Endothelial cell of umbilical vein (primary cell): Measurements from ENCODE around the gene RALGPS1. TPM values are rescaled to one million over a fixed set of nuclear protein-coding genes. Genes with fewer than 3 reads are reported as not detected.

Experiments
- BruUV-seq: library from RNA; stranded (reverse); fragments of 400-500 nt; replicated peaks from 2 replicates; lab custom pipeline; 2021; lab: Mats Ljungman, UMichigan
- CTCF ChIA-PET: fragments of 300-600, 350-600 bp; sonication (Branson Sonifier 250); formaldehyde crosslinking; loops from one replicate; lab custom pipeline; 2021; ENCODE audit warnings: antibody characterized with exemption, inconsistent platforms; lab: Charles Lee
- POLR2A ChIA-PET: fragments of 300-600, 350-600 bp; sonication (Branson Sonifier 250); formaldehyde crosslinking; loops from one replicate; lab custom pipeline; 2021; ENCODE audit warnings: antibody characterized with exemption, inconsistent platforms; lab: Charles Lee
- DNase-seq: peaks from one replicate; pipeline ENCODE4 v3.0.0-alpha.2; 2011; ENCODE audit warnings: low read depth, low spot score
- FAIRE-seq: peaks from 2 replicates; lab custom pipeline; 2011; peaks lifted over from hg19 to GRCh38; lab: Jason Lieb, UNC
- H2AFZ ChIP-seq: 2 replicates; pipeline ENCODE4 v1.6.0; 2012; ENCODE audit warnings: low read depth, low read length, control low read depth, inconsistent platforms
- H3K27ac ChIP-seq: 2 replicates; pipeline ENCODE4 v1.5.1; 2011; ENCODE audit warnings: low read depth, mild to moderate bottlenecking, control low read depth, low read length, moderate library complexity; ENCODE audit not compliant: insufficient read depth
- H3K27me3 ChIP-seq, 2 experiments: 2 replicates each; pipeline versions ENCODE4 v1.6.0 to v1.6.1; 2011; ENCODE audit warnings: low read length in 2 of 2, mixed read lengths in 1 of 2; ENCODE audit not compliant: control insufficient read depth in 2 of 2, insufficient read depth in 2 of 2
- H3K36me3 ChIP-seq, 2 experiments: 2 replicates in 1 of 2; 3 replicates in 1 of 2; pipeline ENCODE4 v1.5.1; 2011; ENCODE audit warnings: low read length in 2 of 2, mild to moderate bottlenecking in 1 of 2, moderate library complexity in 1 of 2; ENCODE audit not compliant: control insufficient read depth in 2 of 2, insufficient read depth in 2 of 2; ENCODE audit errors: extremely low read depth in 1 of 2
- H3K4me1 ChIP-seq: 3 replicates; pipeline ENCODE4 v1.5.1; 2011; ENCODE audit warnings: mild to moderate bottlenecking, low read length; ENCODE audit not compliant: control insufficient read depth, insufficient read depth; ENCODE audit errors: extremely low read depth
- H3K4me2 ChIP-seq: 2 replicates; pipeline ENCODE4 v1.6.1; 2011; ENCODE audit warnings: low read length, control low read depth, mixed read lengths; ENCODE audit not compliant: insufficient read depth
- H3K4me3 ChIP-seq, 3 experiments: fragments of 200-600 bp in 1 of 3; sonication (generic), shearing (Covaris generic) in 1 of 3; replicated peaks in 1 of 3; 2 replicates each; pipeline ENCODE4 v1.5.1; 2011 to 2016; ENCODE audit warnings: control low read depth in 3 of 3, low read length in 3 of 3, mild to moderate bottlenecking in 2 of 3, inconsistent platforms in 1 of 3, low read depth in 1 of 3, moderate library complexity in 1 of 3; ENCODE audit not compliant: insufficient read depth in 1 of 3
- H3K79me2 ChIP-seq: 2 replicates; pipeline ENCODE4 v1.6.0; 2012; ENCODE audit warnings: low read length, inconsistent platforms; ENCODE audit not compliant: control insufficient read depth, insufficient read depth
- H3K9ac ChIP-seq: replicated peaks from 2 replicates; pipeline ENCODE3; 2011; ENCODE audit warnings: low read length, control low read depth; ENCODE audit not compliant: insufficient read depth; ENCODE audit errors: extremely low read depth
- H3K9me1 ChIP-seq: replicated peaks from 3 replicates; pipeline ENCODE4 v1.6.0; 2011; ENCODE audit warnings: mild to moderate bottlenecking, low read length; ENCODE audit not compliant: control insufficient read depth, insufficient read depth; ENCODE audit errors: extremely low read depth
- H3K9me3 ChIP-seq: replicated peaks from 2 replicates; pipeline ENCODE4 v1.5.1; 2012; ENCODE audit warnings: low read length, inconsistent platforms; ENCODE audit not compliant: control insufficient read depth, insufficient read depth
- H4K20me1 ChIP-seq: replicated peaks from 2 replicates; pipeline ENCODE3; 2011; ENCODE audit warnings: mild to moderate bottlenecking, low read length; ENCODE audit not compliant: control insufficient read depth, insufficient read depth; ENCODE audit errors: extremely low read depth
- CTCF ChIP-seq, 2 donors: IDR thresholded peaks; 1 replicate in 1 of 2; 2 replicates in 1 of 2; pipeline ENCODE4 v1.5.1; 2011; ENCODE audit warnings: low read length in 2 of 2, mild to moderate bottlenecking in 2 of 2, moderate library complexity in 2 of 2, control low read depth in 1 of 2, inconsistent platforms in 1 of 2, low read depth in 1 of 2; ENCODE audit not compliant: insufficient read depth in 1 of 2; ENCODE audit errors: extremely low read depth in 1 of 2
- EZH2 ChIP-seq: IDR thresholded peaks from 2 replicates; pipeline ENCODE4 v1.6.1; 2012; ENCODE audit warnings: borderline replicate concordance, low read depth, mild to moderate bottlenecking, moderate library complexity, low read length, inconsistent platforms; ENCODE audit not compliant: severe bottlenecking
- GATA2 ChIP-seq: IDR thresholded peaks from 2 replicates; pipeline ENCODE4 v1.7.0; 2011; ENCODE audit warnings: low read depth, mild to moderate bottlenecking, moderate library complexity, mixed read lengths, low read length; ENCODE audit not compliant: insufficient read length, insufficient read depth
- JUN ChIP-seq: IDR thresholded peaks from 2 replicates; pipeline ENCODE4 v1.6.1; 2011; ENCODE audit warnings: borderline replicate concordance, low read depth; ENCODE audit not compliant: insufficient read length, insufficient read depth
- MAX ChIP-seq: IDR thresholded peaks from 2 replicates; pipeline ENCODE4 v1.6.1; 2011; ENCODE audit not compliant: insufficient read depth, insufficient read length
- MYC ChIP-seq: IDR thresholded peaks from one replicate; pipeline ENCODE4 v1.6.1; 2011; ENCODE audit warnings: mild to moderate bottlenecking, low read depth, low read length
- POLR2A ChIP-seq: IDR thresholded peaks from 2 replicates; pipeline ENCODE4 v1.6.1; 2012; ENCODE audit warnings: low read depth, mild to moderate bottlenecking, control low read depth, low read length
- POLR2AphosphoS5 ChIP-seq: IDR thresholded peaks from 2 replicates; pipeline ENCODE4 v1.6.1; 2012; ENCODE audit warnings: low read depth, mild to moderate bottlenecking, control low read depth, low read length, moderate library complexity; ENCODE audit not compliant: insufficient read depth
- dilution Hi-C: fragments of 300-500 bp; cut with MboI; formaldehyde crosslinking; loops from one replicate; pipeline ENCODE4 v1.15.0; 2019; ENCODE audit warnings: low sequenced_read_pairs; ENCODE audit not compliant: extremely low pct_ligation_motif_present
- intact Hi-C: fragments of 100-400 bp; cut with micrococcal nuclease; formaldehyde crosslinking; loops from one replicate; pipeline ENCODE4 v1.10.0; 2022
- polyA plus RNA-seq, 4 experiments: library from polyadenylated mRNA; depleted of rRNA in 3 of 4; stranded (reverse) in 3 of 4; unstranded in 1 of 4; fragments of >200 nt; gene quantifications; 2 replicates each; pipeline versions ENCODE4 v1.2.1 to v1.2.3, GENCODE V29; 2011 to 2012; ENCODE audit warnings: missing spikeins in 1 of 4
- total RNA-seq: library from RNA; stranded (reverse); gene quantifications from 2 replicates; pipeline ENCODE4 v1.2.3, GENCODE V29; 2021

Gene RALGPS1
- total and polyA plus RNA-seq, 2 donors (not counting 3 experiments of a cell fraction or from before 2014, with no cell fraction given): 3.8 to 5.5 TPM

GRCh38 chr9:127216210-127216887, 301.8 kb downstream of the RALGPS1 start:
- H3K79me2 ChIP-seq: no peaks in the 10 kb centered on the region
- DNase-seq (no peak), FAIRE-seq (no peak)
- ChIA-PET CTCF (interaction anchor here (0.6 to 7.1 kb wide), 8 partner anchors 8 to 276 kb away, joined by 3 to 71 read pairs (median 16); no protein-coding TSS in a partner anchor), POLR2A (no interaction called here)
- no peak for TF ChIP-seq POLR2A
- no peak for TF ChIP-seq MYC
- TF ChIP-seq GATA2: no peak
- no peak for TF ChIP-seq CTCF (IDR thresholded peaks at IDR 0.05; ENCODE audit: extremely low read depth in 1 of 2, insufficient read depth in 1 of 2, low read depth in 1 of 2, low read length in 2 of 2)
- TF ChIP-seq EZH2: no peak
- TF ChIP-seq JUN: no peak
- no peak for TF ChIP-seq MAX
- no peak for TF ChIP-seq POLR2AphosphoS5
- dilution Hi-C loops (no loop called here), intact Hi-C loops (no loop called here)
- H4K20me1 ChIP-seq: no peaks in the 10 kb centered on the region
- no peak overlapping the region for H2AFZ ChIP-seq
- peaks cover 5 to 6% of the 10 kb centered on the region in 2 experiments for H3K27me3 ChIP-seq
- no peak overlapping the region for H3K9ac ChIP-seq
- BruUV-seq: no TSS peak
- H3K4me3 ChIP-seq: no peak overlapping the region
- no peak overlapping the region for H3K4me2 ChIP-seq
- no peaks in the 10 kb centered on the region for H3K36me3 ChIP-seq
- H3K4me1 ChIP-seq: no peaks in the 10 kb centered on the region
- H3K9me1 ChIP-seq: no peaks in the 10 kb centered on the region
- no peak overlapping the region for H3K27ac ChIP-seq
- no peaks in the 10 kb centered on the region for H3K9me3 ChIP-seq
